A673 (cell line): Measurements from ENCODE around the gene ALG14. TPM values are rescaled to one million over a fixed set of nuclear protein-coding genes. Genes with fewer than 3 reads are reported as not detected.

ENCODE experiments used
- BruUV-seq: library from RNA; stranded (reverse); fragments of 400-500 nt; replicated peaks from 2 replicates; lab custom pipeline; 2021; lab: Mats Ljungman, UMichigan
- CTCF ChIA-PET: fragments of 300-600 bp; sonication (Branson Sonifier 250); formaldehyde crosslinking; loops from one replicate; lab custom pipeline; 2022; ENCODE audit warnings: antibody characterized with exemption; lab: Charles Lee
- POLR2A ChIA-PET: fragments of 300-600 bp; sonication (Branson Sonifier 250); formaldehyde crosslinking; loops from one replicate; lab custom pipeline; 2022; ENCODE audit warnings: antibody characterized with exemption; ENCODE audit not compliant: low non-redundant PET; lab: Charles Lee
- DNase-seq: peaks from one replicate; pipeline ENCODE4 v3.0.0-alpha.2; 2015; ENCODE audit warnings: low spot score
- H3K27ac ChIP-seq: fragments of 200-600 bp; sonication (generic); 2 replicates; pipeline ENCODE4 v1.5.1; 2016; ENCODE audit warnings: mixed run types, low read depth, mild to moderate bottlenecking, mixed read lengths, antibody characterized with exemption, low read length; ENCODE audit not compliant: poor library complexity, severe bottlenecking
- H3K27me3 ChIP-seq: fragments of 200-600 bp; sonication (generic); replicated peaks from 2 replicates; pipeline ENCODE4 v1.6.1; 2017; ENCODE audit warnings: mixed run types, low read depth, mild to moderate bottlenecking, mixed read lengths, antibody characterized with exemption, low read length; ENCODE audit not compliant: insufficient read depth, poor library complexity
- H3K36me3 ChIP-seq: fragments of 200-600 bp; sonication (generic); 2 replicates; pipeline ENCODE4 v1.6.1; 2016; ENCODE audit warnings: mixed run types, mild to moderate bottlenecking, mixed read lengths, antibody characterized with exemption, low read length; ENCODE audit not compliant: insufficient read depth, poor library complexity, severe bottlenecking
- H3K4me1 ChIP-seq: fragments of 200-600 bp; sonication (generic); 2 replicates; pipeline ENCODE4 v1.6.1; 2017; ENCODE audit warnings: mixed run types, mild to moderate bottlenecking, mixed read lengths, antibody characterized with exemption, low read length; ENCODE audit not compliant: insufficient read depth, poor library complexity, severe bottlenecking
- H3K4me3 ChIP-seq: fragments of 200-600 bp; sonication (generic); 2 replicates; pipeline ENCODE4 v1.5.1; 2016; ENCODE audit warnings: low read depth, mixed run types, mild to moderate bottlenecking, mixed read lengths, low read length; ENCODE audit not compliant: poor library complexity, severe bottlenecking
- H3K9me3 ChIP-seq: fragments of 200-600 bp; sonication (generic); 2 replicates; pipeline ENCODE4 v1.6.1; 2016; ENCODE audit warnings: mixed run types, low read depth, mild to moderate bottlenecking, mixed read lengths, antibody characterized with exemption, low read length; ENCODE audit not compliant: poor library complexity, severe bottlenecking
- CTCF ChIP-seq: fragments of 300-800, 200-600 bp; sonication (generic); conservative IDR thresholded peaks from 2 replicates; pipeline ENCODE4 v1.5.1; 2017; ENCODE audit warnings: low read depth, mild to moderate bottlenecking, antibody characterized with exemption, low read length, moderate library complexity, mixed read lengths
- EZH2 ChIP-seq: fragments of 200-600 bp; sonication (generic); IDR thresholded peaks from 2 replicates; pipeline ENCODE4 v1.6.1; 2017; ENCODE audit warnings: borderline replicate concordance, low read depth, mild to moderate bottlenecking, mixed read lengths, antibody characterized with exemption, low read length; ENCODE audit not compliant: poor library complexity, severe bottlenecking
- intact Hi-C: fragments of 100-400 bp; cut with micrococcal nuclease; formaldehyde crosslinking; loops from one replicate; pipeline ENCODE4 v1.10.0; 2022; ENCODE audit not compliant: unreplicated experiment
- total RNA-seq: library from RNA; stranded (reverse); gene quantifications from 2 replicates; pipeline ENCODE4 v1.2.3, GENCODE V29; 2021

ALG14 gene
- total RNA-seq, 1 experiment from 2014 or later, result 11.3 TPM

- Histone ChIP-seq H3K9me3 (no peaks in the 10 kb centered on the region), H3K4me1 (no peaks in the 10 kb centered on the region), H3K27ac (no peak overlapping the region), H3K4me3 (no peak overlapping the region), H3K36me3 (no peaks in the 10 kb centered on the region), H3K27me3 (peaks cover 5% of the 10 kb centered on the region)
- TF ChIP-seq CTCF (no peak), EZH2 (no peak)
- CTCF ChIA-PET, result no interaction called here
- BruUV-seq, result no TSS peak
- POLR2A ChIA-PET, result no interaction called here
- intact Hi-C loops, result loop anchor here (10.0 kb wide), 1 partner anchor 124 kb away; the partner anchor contains the start of gene RWDD3
- no peak for DNase-seq
Measured at GRCh38 chr1:95111014-95111413, 38.3 kb upstream of the ALG14 start.

DNA sequence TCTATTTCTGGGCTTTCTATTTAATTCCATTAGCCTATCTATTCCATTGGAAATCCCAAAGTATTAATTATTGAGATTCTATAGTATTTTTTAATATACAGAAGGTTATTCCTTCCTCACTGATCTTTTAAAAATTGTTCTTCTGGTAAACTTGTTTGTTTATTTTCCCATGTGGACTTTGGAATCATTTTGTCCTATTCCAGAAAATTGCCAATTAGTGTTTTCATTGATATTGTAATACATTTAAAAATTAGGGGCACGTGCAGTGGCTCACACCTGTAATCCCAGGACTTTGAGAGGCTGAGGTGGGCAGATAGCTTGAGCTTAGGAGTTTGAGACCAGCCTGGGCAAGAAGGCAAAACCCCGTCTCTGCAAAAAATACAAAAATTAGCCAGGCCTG lies 36.0 kb upstream of the ALG14 start:
- H3K4me1 ChIP-seq, result no peaks in the 10 kb centered on the region
- no TSS peak for BruUV-seq
- POLR2A ChIA-PET, result no interaction called here
- H3K4me3 ChIP-seq, result no peak overlapping the region
- TF ChIP-seq EZH2, result no peak
- TF ChIP-seq CTCF, result no peak
- no peak overlapping the region for H3K27ac ChIP-seq
- H3K9me3 ChIP-seq, result no peaks in the 10 kb centered on the region
- no peaks in the 10 kb centered on the region for H3K27me3 ChIP-seq
- H3K36me3 ChIP-seq, result no peaks in the 10 kb centered on the region
- intact Hi-C loops, result no loop called here
- CTCF ChIA-PET, result no interaction called here
- no peak for DNase-seq

DNA sequence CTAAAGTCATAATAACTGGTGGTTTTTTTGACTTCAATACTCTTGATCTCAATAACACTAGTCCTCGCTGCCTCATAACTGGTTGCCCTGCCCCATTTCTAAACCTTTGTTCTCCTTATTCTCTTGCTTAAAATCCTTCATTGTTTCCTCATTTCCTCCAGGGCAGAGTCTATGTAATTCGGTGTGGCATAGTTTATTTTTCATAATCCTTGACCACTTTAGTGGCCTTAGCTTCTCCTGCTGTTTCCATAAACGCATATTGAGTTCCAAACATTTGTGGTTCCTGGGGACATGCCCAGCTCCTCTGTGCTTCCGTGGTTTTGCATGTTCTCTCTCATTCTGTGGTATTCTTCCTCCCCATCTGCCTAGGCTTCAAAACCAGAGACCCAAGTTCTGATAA lies 25.4 kb upstream of the ALG14 start:
- ChIA-PET POLR2A (no interaction called here), CTCF (no interaction called here)
- no TSS peak for BruUV-seq
- no peaks in the 10 kb centered on the region for H3K36me3 ChIP-seq
- no peak overlapping the region for H3K4me3 ChIP-seq
- intact Hi-C loops, result no loop called here
- DNase-seq, result no peak
- no peak overlapping the region for H3K27ac ChIP-seq
- no peaks in the 10 kb centered on the region for H3K9me3 ChIP-seq
- H3K4me1 ChIP-seq, result no peaks in the 10 kb centered on the region
- TF ChIP-seq EZH2 (no peak), CTCF (no peak)
- peaks cover 6% of the 10 kb centered on the region for H3K27me3 ChIP-seq
